Lower leg skin (tissue), 3 donors: Measurements from ENCODE around the gene AACS.

Source experiments
- CTCF ChIP-seq, 3 donors: fragments of 450-650 bp; IDR thresholded peaks; one replicate each; pipeline ENCODE4 v1.5.1; 2016; ENCODE audit warnings: antibody characterized with exemption in 3 of 3, mild to moderate bottlenecking in 3 of 3, moderate library complexity in 2 of 3
- POLR2A ChIP-seq, 2 donors: fragments of 450-650 bp; IDR thresholded peaks; one replicate each; pipeline ENCODE4 v1.6.1; 2016 to 2017; ENCODE audit warnings: antibody characterized with exemption in 2 of 2, mild to moderate bottlenecking in 1 of 2, moderate library complexity in 1 of 2

DNA sequence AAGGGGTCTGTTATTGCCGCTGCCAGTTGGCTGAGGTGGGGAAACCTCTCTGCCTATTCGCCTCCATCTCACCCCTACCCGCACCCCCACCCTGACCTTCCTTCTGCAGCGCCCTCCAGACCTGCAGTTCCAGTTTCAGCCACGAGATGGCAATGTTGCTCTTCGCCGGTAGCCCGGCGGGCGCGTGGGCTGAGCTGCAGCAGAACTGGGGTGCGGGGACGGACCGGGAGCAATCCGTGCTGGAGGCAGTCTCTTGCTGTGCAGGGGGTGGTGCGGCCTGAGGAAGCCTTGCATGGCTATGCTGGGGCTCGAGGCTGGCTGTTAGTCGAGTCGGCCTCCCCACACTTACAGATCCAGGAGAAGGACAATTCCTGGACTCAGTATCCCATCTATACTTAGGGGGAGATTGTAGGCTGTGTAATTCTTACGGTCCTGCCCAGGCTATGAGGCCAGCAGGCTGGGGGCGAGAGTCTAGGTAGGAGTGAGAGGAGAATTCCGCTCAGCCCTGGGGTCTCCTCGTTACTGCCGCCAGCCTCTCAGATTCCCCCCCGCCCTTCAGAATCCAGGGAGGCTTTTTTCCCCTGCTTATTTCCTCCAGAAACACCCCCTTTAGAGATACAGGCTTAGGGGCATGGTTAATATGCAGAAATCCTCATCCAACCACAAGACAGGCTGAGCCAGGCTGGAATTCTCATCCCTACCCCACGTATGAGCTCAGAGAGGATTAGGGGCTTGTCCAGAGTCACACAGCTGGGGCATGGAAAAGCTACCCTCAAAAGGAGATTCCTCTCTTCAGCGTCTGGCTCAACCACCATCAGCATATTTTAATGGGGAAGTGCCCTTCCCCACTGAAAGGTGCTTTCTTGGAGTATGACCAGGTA is 118.2 kb downstream of the AACS start:
- peak in 1 of 3 donors; percentile 47 for TF ChIP-seq CTCF (IDR thresholded peaks at IDR 0.05)
- TF ChIP-seq POLR2A (IDR thresholded peaks at IDR 0.05), result no peak
